Erythroblast (primary cell): ENCODE measurements around the gene SLC37A4.

Source experiments
- DNase-seq, 2 experiments: peaks; one replicate each; lab custom pipeline; 2025; lab: John Stamatoyannopoulos, UW
- GATA1 ChIP-seq: IDR thresholded peaks from 2 replicates; pipeline ENCODE4 v1.6.1; 2011; ENCODE audit warnings: low read depth, mild to moderate bottlenecking, control low read depth, low read length, moderate library complexity
- POLR2A ChIP-seq: IDR thresholded peaks from 2 replicates; pipeline ENCODE4 v1.6.1; 2011; ENCODE audit warnings: mild to moderate bottlenecking, low read length

Gene SLC37A4

DNA sequence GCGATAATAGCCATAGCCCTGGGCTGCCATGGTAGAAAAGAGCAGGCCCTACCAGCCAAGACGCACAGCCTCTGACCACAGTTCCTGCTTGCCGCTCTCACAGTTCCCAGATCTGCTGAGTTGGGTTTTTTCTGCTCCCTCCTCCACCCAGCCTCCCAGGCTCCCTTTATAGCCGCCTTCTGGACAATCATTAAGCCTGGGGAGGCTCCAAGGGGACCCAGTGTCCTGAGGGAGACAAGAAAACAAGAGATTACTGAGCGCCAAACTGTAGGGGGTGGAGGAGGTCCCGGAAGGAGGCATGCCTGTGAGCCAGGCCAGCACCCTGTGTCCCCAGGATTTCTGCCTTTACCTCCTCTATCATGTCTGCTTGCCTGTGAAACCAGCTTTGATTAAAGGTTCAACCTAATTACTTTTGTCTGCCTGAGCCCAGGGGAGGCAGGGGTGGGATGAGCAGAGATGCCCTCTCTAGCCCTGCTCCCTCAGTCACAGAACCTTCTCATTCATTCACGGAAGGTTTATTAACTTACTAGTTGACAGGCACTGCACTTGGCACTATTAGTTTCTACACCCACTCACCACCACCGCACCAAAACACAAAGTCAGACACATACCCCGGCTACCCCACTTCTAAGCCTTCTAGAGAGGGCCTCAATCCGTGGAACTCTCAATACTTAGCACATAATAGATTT lies 1.2 kb downstream of the SLC37A4 start:
- DNase-seq = peak; percentile 58 to 65

DNA sequence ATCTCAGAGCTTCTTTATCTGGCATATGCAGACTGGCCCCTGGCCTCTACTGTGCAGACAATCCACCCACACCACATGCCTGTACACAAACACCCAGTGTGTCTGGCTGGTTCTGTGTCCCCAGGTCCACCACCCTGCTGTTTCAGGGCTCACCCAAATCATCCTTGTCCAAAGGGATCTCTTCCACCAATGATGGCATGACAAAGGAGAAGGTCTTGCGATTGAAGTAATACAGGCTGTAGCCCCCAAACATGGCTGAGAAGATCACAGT lies 1.7 kb downstream of the SLC37A4 start:
- DNase-seq = peak; percentile 85 to 94
- TF ChIP-seq POLR2A (peak; percentile 59), GATA1 (no peak)

More for the DNA sequence above, 1.2 kb downstream of the SLC37A4 start:
- no peak for TF ChIP-seq GATA1
- TF ChIP-seq POLR2A = peak; percentile 31

DNA sequence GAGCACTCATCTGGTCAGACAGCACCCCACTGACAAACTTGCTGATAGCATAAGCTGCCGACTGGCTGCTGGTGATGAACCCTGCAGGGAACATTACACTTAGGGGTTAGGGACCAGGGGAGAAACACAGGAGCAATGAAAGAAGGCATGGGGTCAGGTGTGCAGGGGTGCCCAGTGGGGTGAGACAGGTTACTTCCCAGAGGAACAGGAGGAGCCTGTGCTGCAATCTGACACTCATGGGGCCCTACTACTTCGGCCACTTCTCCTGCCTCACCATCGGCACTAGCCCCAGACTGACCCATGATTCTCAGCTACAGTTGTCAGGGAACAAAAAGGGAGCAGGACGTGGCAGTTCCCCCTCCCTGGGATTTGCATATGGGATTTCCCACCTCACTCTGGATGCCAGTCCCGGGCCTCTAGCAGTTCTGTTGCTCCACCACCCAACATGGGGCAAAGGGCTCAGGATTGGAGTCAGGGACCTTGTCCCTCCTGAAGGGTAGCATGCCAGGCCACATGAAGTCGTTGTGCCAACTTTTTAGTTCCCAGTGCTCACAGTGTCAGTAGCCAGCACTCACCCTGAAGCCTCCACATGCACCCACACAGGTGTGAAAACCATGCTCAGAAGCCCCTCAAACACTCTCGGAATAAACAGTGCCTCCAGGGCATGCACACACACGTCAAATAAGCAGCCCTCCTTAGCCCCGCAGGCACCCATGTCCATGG lies 2.2 kb downstream of the SLC37A4 start:
- no peak for TF ChIP-seq POLR2A
- TF ChIP-seq GATA1 = no peak
- no peak for DNase-seq

DNA sequence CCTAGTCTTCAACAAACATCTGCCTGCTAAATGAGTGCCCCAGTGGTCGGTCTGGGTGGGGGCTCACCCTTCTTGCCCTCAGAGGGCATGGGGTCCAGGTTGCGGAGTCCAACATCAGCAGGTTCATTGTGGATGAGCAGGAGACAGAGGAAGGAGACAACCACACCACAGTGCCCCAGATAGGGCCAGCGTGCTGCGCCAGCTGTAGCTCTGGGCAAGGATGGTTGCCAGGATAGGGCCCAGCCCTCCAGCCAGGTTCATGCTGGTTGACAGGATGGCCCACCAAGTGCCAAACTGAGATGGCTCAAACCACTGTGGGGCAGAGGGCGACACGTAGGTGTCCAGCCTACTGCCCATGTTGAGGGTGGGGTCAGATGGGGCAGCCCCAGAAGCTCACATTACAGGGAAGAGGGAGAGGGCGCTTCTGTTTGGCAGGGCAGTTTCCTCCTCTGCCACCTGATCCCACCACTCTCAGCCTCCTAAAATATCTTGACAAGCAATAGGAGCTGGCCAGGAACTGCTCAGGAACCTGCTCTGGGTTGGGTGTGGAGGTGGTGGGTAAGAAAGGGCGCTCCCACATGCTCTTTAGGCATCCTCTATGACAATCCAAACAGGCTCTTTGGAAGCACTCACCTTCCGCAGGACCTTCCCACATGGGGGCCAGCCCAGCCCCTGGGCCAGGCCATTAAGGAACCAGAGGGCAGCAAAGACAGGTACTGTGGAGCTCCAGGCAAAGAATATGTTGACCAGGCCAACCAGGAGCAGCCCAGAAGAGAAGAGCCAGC lies 2.9 kb downstream of the SLC37A4 start:
- DNase-seq = no peak
- TF ChIP-seq POLR2A = no peak
- TF ChIP-seq GATA1 = no peak

DNA sequence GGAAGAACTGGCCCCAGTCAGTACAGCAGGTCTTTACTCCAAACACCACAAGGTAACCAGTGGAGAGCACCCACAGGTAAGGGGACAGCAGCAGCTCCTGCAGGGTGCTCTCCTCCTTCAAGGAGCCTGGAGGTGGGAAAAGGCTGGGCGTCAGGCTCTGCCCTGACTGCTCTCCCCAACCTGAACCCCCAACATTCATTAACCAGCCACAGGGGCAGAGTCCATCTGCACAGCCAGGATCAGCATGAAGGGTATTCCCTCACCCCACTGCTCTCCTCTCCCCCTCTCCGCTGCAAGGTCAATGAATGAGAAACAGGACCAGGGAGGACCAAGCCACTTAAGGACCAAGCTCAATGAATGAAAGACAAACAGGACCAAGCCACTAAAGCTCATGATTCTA lies 3.7 kb downstream of the SLC37A4 start:
- TF ChIP-seq POLR2A (no peak), GATA1 (no peak)
- no peak for DNase-seq

DNA sequence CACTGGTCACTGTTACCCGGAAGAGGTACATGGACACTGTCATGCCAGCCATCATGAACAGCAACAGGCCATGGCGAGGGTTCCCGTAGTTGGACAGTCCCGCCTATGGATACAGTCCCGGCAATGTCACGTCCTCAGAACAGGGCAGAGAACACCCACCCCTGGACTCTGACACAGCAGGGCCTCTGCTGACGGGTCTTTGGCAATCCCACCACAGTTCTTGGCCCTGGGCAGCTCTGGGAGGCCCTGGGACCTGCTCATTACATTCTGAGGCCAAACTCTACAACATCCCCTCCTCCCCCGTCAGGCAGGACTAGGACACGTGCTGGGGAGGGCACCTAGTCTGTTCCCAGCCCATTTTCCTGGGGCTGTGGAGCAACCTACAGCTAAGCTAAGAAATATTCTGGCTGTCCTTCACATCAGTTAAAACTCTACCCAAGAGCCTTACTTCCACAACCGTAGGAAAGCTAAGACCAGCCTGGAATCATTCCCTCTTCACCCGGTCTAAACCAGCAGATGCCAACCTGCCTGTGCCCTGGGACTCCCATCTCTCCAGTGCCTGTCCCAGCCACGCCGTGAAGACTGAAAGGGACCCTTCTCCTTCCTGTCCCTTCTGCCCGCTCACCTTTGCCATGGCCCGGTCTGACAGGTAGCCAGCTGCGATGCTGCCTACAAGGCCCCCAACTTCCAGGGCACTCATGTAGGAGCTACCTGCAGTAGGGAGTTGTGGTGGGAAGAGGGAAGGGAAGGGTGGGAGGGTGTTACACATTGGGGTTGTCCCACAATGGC lies 4.5 kb downstream of the SLC37A4 start:
- TF ChIP-seq GATA1 (no peak), POLR2A (no peak)

DNA sequence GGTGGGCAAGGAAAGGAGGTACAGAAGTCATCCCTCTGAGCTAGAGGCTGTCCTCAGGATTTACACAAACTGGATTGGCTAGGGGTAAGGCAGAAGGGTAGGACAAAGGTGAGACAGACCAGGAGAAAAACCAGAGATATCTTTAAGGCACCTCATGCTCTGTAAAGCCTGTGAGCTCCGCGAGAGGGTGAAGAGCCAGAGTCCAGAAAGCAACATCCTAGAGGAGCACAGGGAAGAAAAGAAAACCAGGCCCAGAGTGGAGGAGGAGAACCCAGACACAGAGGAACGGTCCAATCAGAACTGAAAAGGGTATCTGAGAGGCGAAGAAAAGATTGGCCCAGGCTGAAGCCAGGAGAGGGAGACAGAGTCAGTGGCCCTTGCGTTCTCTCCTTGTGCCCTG lies 5.1 kb downstream of the SLC37A4 start:
- TF ChIP-seq GATA1 = no peak
- TF ChIP-seq POLR2A = no peak

More for the DNA sequence above, 4.5 kb downstream of the SLC37A4 start:
- no peak for DNase-seq

DNA sequence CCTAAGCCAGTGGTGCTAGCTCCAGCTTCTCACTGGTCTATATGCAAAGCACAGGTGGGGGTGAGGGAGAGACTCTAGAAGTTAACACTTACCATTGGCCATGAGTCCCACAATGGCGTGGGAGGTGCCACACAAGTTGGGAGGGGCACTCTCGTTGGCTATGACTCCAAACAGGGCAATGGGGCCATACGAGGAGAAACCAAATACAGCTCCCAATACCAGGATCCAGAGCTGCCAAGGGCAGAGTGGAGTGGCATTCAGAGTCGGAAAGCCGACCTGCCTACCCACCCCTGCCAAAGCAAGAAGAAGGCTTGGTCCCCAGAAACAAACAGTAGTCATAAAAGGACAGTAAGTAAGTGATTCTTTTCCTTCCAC lies 5.6 kb downstream of the SLC37A4 start:
- TF ChIP-seq POLR2A = no peak
- no peak for TF ChIP-seq GATA1
- DNase-seq = no peak

More for the DNA sequence above, 5.1 kb downstream of the SLC37A4 start:
- no peak for DNase-seq

DNA sequence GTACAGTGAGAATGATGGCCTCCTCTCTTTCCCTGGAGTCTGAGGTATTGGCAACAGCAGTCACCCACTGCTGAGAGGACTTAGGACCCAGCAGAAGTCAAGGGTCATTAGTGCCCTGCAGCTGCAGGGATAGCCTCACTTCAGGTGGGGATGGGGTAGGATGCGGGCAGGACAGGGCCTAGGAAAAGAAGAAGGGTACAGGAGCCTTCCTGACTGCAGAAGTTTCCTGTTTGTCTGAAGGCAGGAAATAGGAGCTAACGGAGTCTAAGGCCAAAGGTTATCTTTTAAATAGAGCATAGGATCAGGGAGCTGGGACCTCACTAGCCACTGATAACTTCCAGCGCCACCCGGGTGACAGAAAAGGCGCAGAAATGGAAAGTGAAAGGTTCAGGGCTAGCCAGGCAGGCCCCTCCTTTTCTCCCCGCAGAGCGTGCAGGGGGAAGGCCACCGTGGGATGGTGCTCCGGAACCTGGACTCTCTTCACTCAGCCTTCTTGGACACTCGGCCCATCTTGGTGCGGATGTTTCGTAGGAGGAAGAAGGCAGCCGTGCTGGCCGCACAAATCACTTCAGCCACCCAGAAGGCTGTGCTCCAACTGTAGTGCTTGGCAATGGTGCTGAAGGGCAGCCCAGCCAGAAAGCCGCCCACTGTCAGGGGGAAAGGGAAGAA lies 6.1 kb downstream of the SLC37A4 start:
- DNase-seq = peak; percentile 24 to 34
- TF ChIP-seq POLR2A (peak; percentile 25), GATA1 (no peak)

DNA sequence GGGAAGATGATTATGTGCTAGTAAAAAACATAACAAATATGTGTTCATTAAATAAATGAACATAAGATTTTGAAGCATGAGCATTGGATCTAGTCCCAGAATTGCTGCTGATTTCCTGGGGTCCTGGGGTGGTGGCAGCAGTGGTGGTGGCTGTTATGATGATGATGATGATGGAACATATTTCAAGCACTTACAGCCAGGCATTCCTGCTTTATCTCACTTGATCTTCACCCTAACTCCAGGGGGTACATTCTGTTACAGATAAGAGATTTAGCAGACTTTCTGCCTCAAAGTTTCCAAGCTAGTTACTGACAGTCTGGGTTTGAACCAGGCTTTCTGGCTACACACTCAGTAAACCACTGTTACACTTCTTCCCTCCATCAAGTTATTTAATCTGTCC lies 6.9 kb downstream of the SLC37A4 start:
- no peak for TF ChIP-seq GATA1
- no peak for TF ChIP-seq POLR2A

DNA sequence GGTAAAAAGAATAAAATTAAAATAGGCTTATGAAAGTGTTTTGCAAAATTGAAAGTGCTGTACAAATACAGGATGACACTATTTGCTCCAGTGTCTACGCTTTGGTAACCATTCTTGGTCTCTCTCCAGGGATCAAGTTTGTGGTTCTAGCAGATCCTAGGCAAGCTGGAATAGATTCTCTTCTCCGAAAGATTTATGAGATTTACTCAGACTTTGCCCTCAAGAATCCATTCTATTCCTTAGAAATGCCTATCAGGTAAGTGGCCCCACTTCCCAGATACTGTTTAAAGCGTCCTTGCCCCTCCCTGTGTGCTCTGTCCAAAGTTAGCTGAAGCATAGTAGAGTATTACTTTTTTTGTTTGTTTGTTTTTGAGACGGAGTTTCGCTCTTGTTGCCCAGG lies 9.0 kb downstream of the SLC37A4 start:
- no peak for DNase-seq
- TF ChIP-seq POLR2A = no peak
- TF ChIP-seq GATA1 = no peak

More for the DNA sequence above, 6.9 kb downstream of the SLC37A4 start:
- DNase-seq = peak in 1 of 2 experiments; percentile 26

DNA sequence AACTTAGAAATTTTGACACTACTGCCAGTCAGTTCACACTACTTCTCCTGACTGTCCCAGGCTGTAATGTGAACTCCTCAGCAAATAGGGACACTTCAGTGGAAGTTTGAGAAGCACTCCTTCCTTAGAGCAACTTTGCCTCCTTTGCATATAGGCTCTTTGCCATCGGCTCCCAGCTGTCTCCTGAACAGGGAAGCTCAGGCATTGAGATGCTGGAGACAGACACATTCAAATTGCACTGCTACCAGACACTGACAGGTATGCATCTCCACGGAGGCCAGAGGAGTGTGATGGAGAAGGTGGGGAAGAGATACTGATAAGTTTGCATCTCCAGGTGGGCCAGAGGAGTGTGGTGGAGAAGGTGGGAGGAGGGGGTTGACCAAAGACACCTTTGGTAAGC lies 10.7 kb downstream of the SLC37A4 start:
- TF ChIP-seq POLR2A (no peak), GATA1 (no peak)

More for the DNA sequence above, 10.7 kb downstream of the SLC37A4 start:
- DNase-seq = no peak
